Thyroid gland (tissue), 4 donors: Measurements from ENCODE around the gene SLC22A15. TPM values are rescaled to one million over a fixed set of nuclear protein-coding genes. Genes with fewer than 3 reads are reported as not detected.
"Not testable (repeated sequence)": the region's sequence is repeated elsewhere in the genome, so short reads cannot be mapped to it uniquely, and the experiment has no call there.

ENCODE experiments used
- DNase-seq, 2 donors: peaks; one replicate each; pipeline ENCODE4 v3.0.0-alpha.2; 2019
- H3K27ac ChIP-seq, 3 donors: fragments of 200-600 bp; sonication (generic); 1 replicate in 2 of 3; 2 replicates in 1 of 3; pipeline ENCODE4 v1.5.1; 2016 to 2019; ENCODE audit warnings: mild to moderate bottlenecking in 1 of 3, moderate library complexity in 1 of 3
- H3K27me3 ChIP-seq: fragments of 200-600 bp; sonication (generic); one replicate; pipeline ENCODE4 v1.5.1; 2019
- H3K36me3 ChIP-seq, 2 donors: fragments of 200-600 bp; sonication (generic); one replicate each; pipeline ENCODE4 v1.5.1; 2016 to 2019
- H3K4me1 ChIP-seq, 2 donors: fragments of 200-600 bp; sonication (generic); one replicate each; pipeline ENCODE4 v1.5.1; 2017 to 2019
- H3K4me3 ChIP-seq, 3 donors: fragments of 200-600 bp; sonication (generic); replicated peaks in 1 of 3; 1 replicate in 2 of 3; 2 replicates in 1 of 3; pipeline ENCODE4 v1.5.1; 2016; ENCODE audit warnings: mild to moderate bottlenecking in 1 of 3
- H3K9me3 ChIP-seq: fragments of 200-600 bp; sonication (generic); one replicate; pipeline ENCODE4 v1.5.1; 2017
- CTCF ChIP-seq, 6 experiments: fragments of 200-600 bp in 3 of 6; fragments of 450-650 bp in 3 of 6; sonication (generic) in 3 of 6; IDR thresholded peaks; one replicate each; pipeline ENCODE4 v1.5.1; 2016 to 2019; ENCODE audit warnings: antibody characterized with exemption in 6 of 6, mild to moderate bottlenecking in 2 of 6, inconsistent platforms in 1 of 6, moderate library complexity in 1 of 6
- POLR2A ChIP-seq, 2 donors: fragments of 450-650 bp; IDR thresholded peaks; one replicate each; pipeline ENCODE4 v1.6.1; 2017; ENCODE audit warnings: antibody characterized with exemption in 2 of 2, mild to moderate bottlenecking in 2 of 2, moderate library complexity in 1 of 2
- WGBS, 2 donors: methylation state at CpG; one replicate each; pipeline ENCODE4 v1.1.5; 2017; 5-methylcytosine and 5-hydroxymethylcytosine counted together
- intact Hi-C: fragments of 100-400 bp; cut with DNase I; formaldehyde crosslinking; loops from one replicate; pipeline ENCODE4 v1.15.1; 2023
- total RNA-seq, 4 donors: library from RNA; depleted of rRNA; stranded (reverse); fragments of >200 nt; gene quantifications; one replicate each; pipeline ENCODE4 v1.2.3, GENCODE V29; 2016

Gene SLC22A15
- total RNA-seq, 4 donors from 2014 or later, result 5.0 to 7.7 (median 5.4) TPM

GRCh38 chr1:116044071-116044470, 67.8 kb downstream of the SLC22A15 start:
- intact Hi-C loops, result no loop called here
- H3K4me1 ChIP-seq, result no peaks in the 10 kb centered on the region
- 95 to 98% methylated on average over 4 of the region's 4 CpGs for WGBS, 2 donors
- H3K4me3 ChIP-seq, result no peak overlapping the region
- no peak for DNase-seq
- no peaks in the 10 kb centered on the region for H3K27me3 ChIP-seq
- H3K36me3 ChIP-seq, result no peaks in the 10 kb centered on the region
- no peak for TF ChIP-seq POLR2A (IDR thresholded peaks at IDR 0.05)
- no peak for TF ChIP-seq CTCF (IDR thresholded peaks at IDR 0.05)
- H3K27ac ChIP-seq, result no peak overlapping the region
- H3K9me3 ChIP-seq, result no peaks in the 10 kb centered on the region

- H3K27me3 ChIP-seq, H3K27ac ChIP-seq, H3K36me3 ChIP-seq, H3K4me1 ChIP-seq, DNase-seq, H3K4me3 ChIP-seq, intact Hi-C loops, H3K9me3 ChIP-seq: not testable (repeated sequence)
- 93 to 98% methylated on average over 8 of the region's 8 CpGs for WGBS, 2 donors
These were observed 70.6 kb downstream of the SLC22A15 start for GRCh38 chr1:116046933-116047332.

GRCh38 chr1:116051896-116052295, 75.6 kb downstream of the SLC22A15 start:
- H3K9me3 ChIP-seq, H3K27ac ChIP-seq, intact Hi-C loops, H3K36me3 ChIP-seq, H3K4me1 ChIP-seq, H3K4me3 ChIP-seq, DNase-seq, H3K27me3 ChIP-seq: not testable (repeated sequence)
- 96 to 97% methylated on average over 15 to 16 of the region's 16 CpGs for WGBS, 2 donors

GRCh38 chr1:116062201-116062600, 85.9 kb downstream of the SLC22A15 start:
- 82 to 90% methylated on average over 1 of the region's 1 CpG for WGBS, 2 donors
- intact Hi-C loops, result no loop called here
- Histone ChIP-seq H3K4me3 (no peak overlapping the region), H3K36me3 (peaks cover 0 to 3% of the 10 kb centered on the region in 2 donors), H3K27ac (no peak overlapping the region), H3K9me3 (no peaks in the 10 kb centered on the region), H3K27me3 (no peaks in the 10 kb centered on the region), H3K4me1 (no peaks in the 10 kb centered on the region)
- DNase-seq, result no peak
- no peak for TF ChIP-seq POLR2A (IDR thresholded peaks at IDR 0.05)
- no peak for TF ChIP-seq CTCF (IDR thresholded peaks at IDR 0.05)

- no peaks in the 10 kb centered on the region for H3K4me1 ChIP-seq
- no peak for TF ChIP-seq POLR2A (IDR thresholded peaks at IDR 0.05)
- TF ChIP-seq CTCF (IDR thresholded peaks at IDR 0.05), result no peak
- no peak overlapping the region for H3K4me3 ChIP-seq
- no peak overlapping the region for H3K27ac ChIP-seq
- H3K36me3 ChIP-seq, result peaks cover 0 to 3% of the 10 kb centered on the region in 2 donors
- H3K27me3 ChIP-seq, result no peaks in the 10 kb centered on the region
- 94 to 100% methylated on average over 2 of the region's 2 CpGs for WGBS, 2 donors
- no peaks in the 10 kb centered on the region for H3K9me3 ChIP-seq
- no peak for DNase-seq
- intact Hi-C loops, result no loop called here
These were observed 88.3 kb downstream of the SLC22A15 start for GRCh38 chr1:116064616-116065015.

GRCh38 chr1:116066868-116067565, 90.7 kb downstream of the SLC22A15 start:
- no peaks in the 10 kb centered on the region for H3K9me3 ChIP-seq
- peaks cover 0 to 3% of the 10 kb centered on the region in 2 donors for H3K36me3 ChIP-seq
- H3K27ac ChIP-seq, result peak overlapping the region in 1 of 3 donors; percentile 25
- no peaks in the 10 kb centered on the region for H3K4me1 ChIP-seq
- H3K27me3 ChIP-seq, result no peaks in the 10 kb centered on the region
- TF ChIP-seq POLR2A (IDR thresholded peaks at IDR 0.05) (no peak), CTCF (IDR thresholded peaks at IDR 0.05) (no peak)
- no peak overlapping the region for H3K4me3 ChIP-seq
- DNase-seq, result no peak
- WGBS, 2 donors, result 72 to 81% methylated on average over 2 of the region's 2 CpGs
- intact Hi-C loops, result no loop called here
